ENCODE measurements around the gene SYMPK. TPM values are rescaled to one million over a fixed set of nuclear protein-coding genes. Genes with fewer than 3 reads are reported as not detected.

The SYMPK gene
- total RNA-seq, 1 donor from 2014 or later: 70.0 TPM

DNA sequence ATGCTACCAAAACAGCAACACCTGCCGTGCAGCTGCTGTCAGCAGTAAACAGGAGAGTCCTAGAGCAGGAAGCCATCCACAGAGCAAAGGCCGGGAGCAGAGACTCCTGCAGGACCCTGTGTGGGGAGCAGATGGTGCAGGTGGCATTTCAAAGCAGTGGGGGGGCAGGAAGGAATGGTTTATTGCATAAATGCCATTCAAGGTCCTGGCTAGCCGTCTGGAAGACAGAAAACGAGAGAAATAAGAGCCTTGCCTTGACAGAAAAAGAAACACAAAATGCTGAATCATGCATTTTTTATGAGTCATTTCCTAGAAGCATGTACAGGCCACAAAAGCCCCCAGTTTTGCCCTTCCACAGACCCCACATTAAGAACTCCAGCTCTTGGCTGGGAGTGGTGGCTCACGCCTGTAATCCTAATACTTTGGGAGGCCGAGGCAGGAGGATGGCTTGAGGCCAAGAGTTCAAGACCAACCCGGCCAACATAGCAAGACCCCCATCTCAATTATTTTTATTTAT is 53.2 kb downstream of the SYMPK start:
- no peaks in the 10 kb centered on the region for H3K36me3 ChIP-seq (ENCODE audit: insufficient read depth, low read length)
- no peak overlapping the region for H3K4me3 Mint-ChIP-seq (ENCODE audit: unreplicated experiment)
- peaks cover 2% of the 10 kb centered on the region for H3K36me3 Mint-ChIP-seq (ENCODE audit: low read depth, unreplicated experiment)
- H3K79me2 ChIP-seq (ENCODE audit: insufficient read depth, low read length): no peaks in the 10 kb centered on the region
- H3K4me3 ChIP-seq (ENCODE audit: insufficient read depth, low read depth, low read length): no peak overlapping the region
- H3K9me3 ChIP-seq (ENCODE audit: insufficient read depth, low read depth, low read length): no peaks in the 10 kb centered on the region
- peaks cover 9% of the 10 kb centered on the region for H3K4me1 Mint-ChIP-seq (ENCODE audit: low read depth, unreplicated experiment)
- TF ChIP-seq, protein P1, sequence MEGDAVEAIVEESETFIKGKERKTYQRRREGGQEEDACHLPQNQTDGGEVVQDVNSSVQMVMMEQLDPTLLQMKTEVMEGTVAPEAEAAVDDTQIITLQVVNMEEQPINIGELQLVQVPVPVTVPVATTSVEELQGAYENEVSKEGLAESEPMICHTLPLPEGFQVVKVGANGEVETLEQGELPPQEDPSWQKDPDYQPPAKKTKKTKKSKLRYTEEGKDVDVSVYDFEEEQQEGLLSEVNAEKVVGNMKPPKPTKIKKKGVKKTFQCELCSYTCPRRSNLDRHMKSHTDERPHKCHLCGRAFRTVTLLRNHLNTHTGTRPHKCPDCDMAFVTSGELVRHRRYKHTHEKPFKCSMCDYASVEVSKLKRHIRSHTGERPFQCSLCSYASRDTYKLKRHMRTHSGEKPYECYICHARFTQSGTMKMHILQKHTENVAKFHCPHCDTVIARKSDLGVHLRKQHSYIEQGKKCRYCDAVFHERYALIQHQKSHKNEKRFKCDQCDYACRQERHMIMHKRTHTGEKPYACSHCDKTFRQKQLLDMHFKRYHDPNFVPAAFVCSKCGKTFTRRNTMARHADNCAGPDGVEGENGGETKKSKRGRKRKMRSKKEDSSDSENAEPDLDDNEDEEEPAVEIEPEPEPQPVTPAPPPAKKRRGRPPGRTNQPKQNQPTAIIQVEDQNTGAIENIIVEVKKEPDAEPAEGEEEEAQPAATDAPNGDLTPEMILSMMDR (IDR thresholded peaks at IDR 0.05; ENCODE audit: insufficient read depth, low read depth, low read length): no peak
- no peak for TF ChIP-seq EZH2 (IDR thresholded peaks at IDR 0.05; ENCODE audit: insufficient read depth, low read length)
- peaks cover 8% of the 10 kb centered on the region for H3K4me1 ChIP-seq (ENCODE audit: insufficient read depth, low read length)
- H3K27me3 Mint-ChIP-seq (ENCODE audit: low read depth, unreplicated experiment): no peaks in the 10 kb centered on the region
- peak overlapping the region; percentile 94 for H3K27ac Mint-ChIP-seq (ENCODE audit: unreplicated experiment)
- H3K27ac ChIP-seq (ENCODE audit: low read depth, low read length): peak overlapping the region; percentile 15
- peaks cover 2% of the 10 kb centered on the region for H3K9me3 Mint-ChIP-seq (ENCODE audit: unreplicated experiment)
- peak; percentile 73 for DNase-seq (ENCODE audit: low read depth)
- no peaks in the 10 kb centered on the region for H3K27me3 ChIP-seq (ENCODE audit: insufficient read depth, low read length)
- peak overlapping the region; percentile 4 for H3K9ac ChIP-seq (ENCODE audit: low read length)
- FAIRE-seq: no peak
- H2AFZ ChIP-seq (ENCODE audit: low read depth, low read length): no peak overlapping the region
- no peaks in the 10 kb centered on the region for H4K20me1 ChIP-seq (ENCODE audit: insufficient read depth, low read length)
- H3K4me2 ChIP-seq (ENCODE audit: low read length): peak overlapping the region; percentile 67

DNA sequence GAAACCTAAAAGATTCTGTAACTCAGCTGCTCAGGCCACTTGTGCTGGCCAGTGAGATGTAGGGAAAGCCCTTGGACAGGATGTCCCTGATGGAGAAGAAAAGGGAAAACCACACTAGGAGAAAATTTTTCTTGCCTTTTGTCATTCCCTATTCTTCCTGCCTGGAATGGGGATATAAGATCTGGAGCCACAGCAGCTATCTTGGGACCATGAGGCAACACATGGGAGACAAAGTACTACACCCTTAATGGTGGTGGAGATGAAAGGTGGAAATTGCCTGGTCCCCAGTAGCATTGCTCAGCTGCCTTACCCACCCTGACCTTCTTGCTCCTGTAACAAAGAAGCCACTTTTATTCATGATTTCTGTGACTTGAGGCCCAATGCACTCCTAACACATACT is 57.2 kb downstream of the SYMPK start:
- H3K4me2 ChIP-seq (ENCODE audit: low read length): no peak overlapping the region
- Mint-ChIP-seq H3K27ac (ENCODE audit: unreplicated experiment) (no peak overlapping the region), H3K4me1 (ENCODE audit: low read depth, unreplicated experiment) (peaks cover 9% of the 10 kb centered on the region), H3K27me3 (ENCODE audit: low read depth, unreplicated experiment) (no peaks in the 10 kb centered on the region), H3K4me3 (ENCODE audit: unreplicated experiment) (no peak overlapping the region), H3K9me3 (ENCODE audit: unreplicated experiment) (peaks cover 2% of the 10 kb centered on the region), H3K36me3 (ENCODE audit: low read depth, unreplicated experiment) (no peaks in the 10 kb centered on the region)
- H3K9me3 ChIP-seq (ENCODE audit: insufficient read depth, low read depth, low read length): no peaks in the 10 kb centered on the region
- no peak overlapping the region for H2AFZ ChIP-seq (ENCODE audit: low read depth, low read length)
- no peaks in the 10 kb centered on the region for H4K20me1 ChIP-seq (ENCODE audit: insufficient read depth, low read length)
- no peak overlapping the region for H3K4me3 ChIP-seq (ENCODE audit: insufficient read depth, low read depth, low read length)
- DNase-seq (ENCODE audit: low read depth) (no peak), FAIRE-seq (no peak)
- no peak for TF ChIP-seq EZH2 (IDR thresholded peaks at IDR 0.05; ENCODE audit: insufficient read depth, low read length)
- TF ChIP-seq, protein P1 (IDR thresholded peaks at IDR 0.05; ENCODE audit: insufficient read depth, low read depth, low read length): no peak
- no peak overlapping the region for H3K9ac ChIP-seq (ENCODE audit: low read length)
- no peak overlapping the region for H3K27ac ChIP-seq (ENCODE audit: low read depth, low read length)
- no peaks in the 10 kb centered on the region for H3K79me2 ChIP-seq (ENCODE audit: insufficient read depth, low read length)
- H3K36me3 ChIP-seq (ENCODE audit: insufficient read depth, low read length): no peaks in the 10 kb centered on the region
- H3K4me1 ChIP-seq (ENCODE audit: insufficient read depth, low read length): peaks cover 5% of the 10 kb centered on the region
- no peaks in the 10 kb centered on the region for H3K27me3 ChIP-seq (ENCODE audit: insufficient read depth, low read length)

DNA sequence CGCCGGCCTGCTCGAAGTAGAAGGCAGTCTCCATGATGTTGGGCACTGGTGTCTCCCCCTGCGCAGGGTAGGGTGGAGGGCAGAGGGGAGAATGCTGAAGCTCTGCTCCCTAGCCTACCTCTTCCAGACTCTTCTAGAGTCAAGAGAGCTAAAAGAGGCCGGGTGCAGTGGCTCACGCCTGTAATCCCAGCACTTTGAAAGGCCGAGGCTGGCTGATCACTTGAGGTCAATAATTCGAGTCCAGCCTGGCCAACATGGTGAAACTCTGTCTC is 58.1 kb downstream of the SYMPK start:
- Histone ChIP-seq H3K79me2 (ENCODE audit: insufficient read depth, low read length) (no peaks in the 10 kb centered on the region), H3K9ac (ENCODE audit: low read length) (no peak overlapping the region), H3K27ac (ENCODE audit: low read depth, low read length) (no peak overlapping the region), H4K20me1 (ENCODE audit: insufficient read depth, low read length) (no peaks in the 10 kb centered on the region), H3K27me3 (ENCODE audit: insufficient read depth, low read length) (no peaks in the 10 kb centered on the region), H3K9me3 (ENCODE audit: insufficient read depth, low read depth, low read length) (no peaks in the 10 kb centered on the region), H3K4me3 (ENCODE audit: insufficient read depth, low read depth, low read length) (no peak overlapping the region), H3K4me2 (ENCODE audit: low read length) (no peak overlapping the region), H3K4me1 (ENCODE audit: insufficient read depth, low read length) (peaks cover 11% of the 10 kb centered on the region), H3K36me3 (ENCODE audit: insufficient read depth, low read length) (no peaks in the 10 kb centered on the region), H2AFZ (ENCODE audit: low read depth, low read length) (no peak overlapping the region)
- H3K36me3 Mint-ChIP-seq (ENCODE audit: low read depth, unreplicated experiment): no peaks in the 10 kb centered on the region
- DNase-seq (ENCODE audit: low read depth) (no peak), FAIRE-seq (no peak)
- H3K4me1 Mint-ChIP-seq (ENCODE audit: low read depth, unreplicated experiment): peaks cover 14% of the 10 kb centered on the region
- no peak overlapping the region for H3K4me3 Mint-ChIP-seq (ENCODE audit: unreplicated experiment)
- no peak for TF ChIP-seq EZH2 (IDR thresholded peaks at IDR 0.05; ENCODE audit: insufficient read depth, low read length)
- H3K27me3 Mint-ChIP-seq (ENCODE audit: low read depth, unreplicated experiment): no peaks in the 10 kb centered on the region
- H3K27ac Mint-ChIP-seq (ENCODE audit: unreplicated experiment): no peak overlapping the region
- peaks cover 2% of the 10 kb centered on the region for H3K9me3 Mint-ChIP-seq (ENCODE audit: unreplicated experiment)
